Tibial nerve (tissue), 4 donors: ENCODE measurements around the gene STARD13. TPM values are rescaled to one million over a fixed set of nuclear protein-coding genes. Genes with fewer than 3 reads are reported as not detected.

Experiments
- DNase-seq, 2 donors: peaks; one replicate each; pipeline ENCODE4 v3.0.0-alpha.2; 2019; ENCODE audit warnings: low spot score in 2 of 2
- H3K27ac ChIP-seq, 4 donors: fragments of 200-600 bp; sonication (generic) in 3 of 4; one replicate each; pipeline ENCODE4 v1.5.1; 2017 to 2019; ENCODE audit warnings: mild to moderate bottlenecking in 1 of 4
- H3K27me3 ChIP-seq, 2 donors: fragments of 200-600 bp; sonication (generic) in 1 of 2; one replicate each; pipeline versions ENCODE4 v1.5.1 to v1.6.0; 2017 to 2019
- H3K36me3 ChIP-seq, 3 donors: fragments of 200-600 bp; sonication (generic); one replicate each; pipeline ENCODE4 v1.5.1; 2018 to 2019
- H3K4me1 ChIP-seq, 4 donors: fragments of 200-600 bp; sonication (generic) in 3 of 4; one replicate each; pipeline ENCODE4 v1.5.1; 2017 to 2019
- H3K4me3 ChIP-seq, 4 donors: fragments of 200-600 bp; sonication (generic) in 3 of 4; one replicate each; pipeline ENCODE4 v1.5.1; 2017 to 2019; ENCODE audit warnings: mild to moderate bottlenecking in 1 of 4, moderate library complexity in 1 of 4
- H3K9me3 ChIP-seq, 4 donors: fragments of 200-600 bp; sonication (generic) in 3 of 4; one replicate each; pipeline ENCODE4 v1.5.1; 2017 to 2019
- EP300 ChIP-seq, 2 donors: sonication (generic); formaldehyde crosslinking; IDR thresholded peaks; one replicate each; pipeline ENCODE4 v1.6.1; 2017; ENCODE audit warnings: antibody characterized with exemption in 2 of 2, mild to moderate bottlenecking in 1 of 2
- POLR2A ChIP-seq, 2 donors: fragments of 450-650 bp; IDR thresholded peaks; one replicate each; pipeline ENCODE4 v1.6.1; 2017; ENCODE audit warnings: antibody characterized with exemption in 2 of 2, mild to moderate bottlenecking in 2 of 2, moderate library complexity in 2 of 2
- WGBS, 2 donors: methylation state at CpG; one replicate each; pipeline ENCODE4 v1.1.5; 2018; 5-methylcytosine and 5-hydroxymethylcytosine counted together
- total RNA-seq, 4 donors: library from RNA; depleted of rRNA; stranded (reverse); fragments of >200 nt; gene quantifications; one replicate each; pipeline ENCODE4 v1.1.0, GENCODE V29; 2016
- TF ChIP-seq, protein P1 (sequence below), 5 experiments: fragments of 200-600 bp in 3 of 5; fragments of 450-650 bp in 2 of 5; sonication (generic) in 3 of 5; IDR thresholded peaks; one replicate each; pipeline ENCODE4 v1.5.1; 2016 to 2019; ENCODE audit warnings: antibody characterized with exemption in 5 of 5, mild to moderate bottlenecking in 3 of 5, moderate library complexity in 2 of 5

STARD13 gene
- total RNA-seq, 4 donors from 2014 or later, result 52.7 to 125 (median 80.0) TPM

DNA sequence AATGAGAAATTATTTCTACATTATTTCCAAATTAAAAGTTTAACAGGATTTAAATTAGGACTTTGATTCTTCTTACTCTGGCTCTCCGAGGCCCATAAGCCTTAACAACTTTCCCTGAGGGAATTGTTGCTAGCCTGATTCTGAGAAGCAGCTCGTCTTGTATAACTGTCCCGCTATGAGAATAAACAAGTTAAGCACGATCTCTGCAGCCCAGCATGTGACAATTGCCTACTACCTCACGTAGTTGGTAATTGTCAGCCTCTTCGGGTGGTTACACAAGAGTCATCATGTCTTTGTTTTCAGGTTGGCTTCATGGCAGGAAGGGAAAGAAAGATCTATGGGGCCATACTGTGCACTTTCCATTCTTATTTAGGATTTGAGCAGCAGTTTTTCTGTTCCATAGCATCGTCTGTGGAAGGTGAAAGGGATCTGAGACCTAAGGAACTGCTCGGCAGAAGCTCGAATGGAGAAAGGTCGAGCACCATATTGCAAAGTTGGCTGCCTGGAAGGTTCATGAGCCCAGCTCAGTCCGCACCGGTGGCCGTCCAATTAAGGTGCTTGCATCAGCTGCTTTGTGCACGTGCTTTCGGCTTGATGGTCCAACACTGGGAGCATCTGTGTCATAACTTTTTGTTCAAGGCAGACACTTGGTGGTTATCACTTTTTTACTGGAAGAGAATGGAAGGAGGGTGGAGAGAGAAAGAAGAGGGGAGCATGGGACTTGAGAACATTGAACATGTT lies 1.8 kb upstream of the STARD13 start:
- Histone ChIP-seq H3K4me3 (no peak overlapping the region), H3K27ac (peak overlapping the region; percentile 91 to 97 (median 96)), H3K4me1 (peaks cover 0 to 66% (median 18%) of the 10 kb centered on the region in 4 donors), H3K36me3 (no peaks in the 10 kb centered on the region), H3K27me3 (no peaks in the 10 kb centered on the region), H3K9me3 (no peaks in the 10 kb centered on the region)
- TF ChIP-seq POLR2A (IDR thresholded peaks at IDR 0.05), result no peak
- TF ChIP-seq, protein P1, sequence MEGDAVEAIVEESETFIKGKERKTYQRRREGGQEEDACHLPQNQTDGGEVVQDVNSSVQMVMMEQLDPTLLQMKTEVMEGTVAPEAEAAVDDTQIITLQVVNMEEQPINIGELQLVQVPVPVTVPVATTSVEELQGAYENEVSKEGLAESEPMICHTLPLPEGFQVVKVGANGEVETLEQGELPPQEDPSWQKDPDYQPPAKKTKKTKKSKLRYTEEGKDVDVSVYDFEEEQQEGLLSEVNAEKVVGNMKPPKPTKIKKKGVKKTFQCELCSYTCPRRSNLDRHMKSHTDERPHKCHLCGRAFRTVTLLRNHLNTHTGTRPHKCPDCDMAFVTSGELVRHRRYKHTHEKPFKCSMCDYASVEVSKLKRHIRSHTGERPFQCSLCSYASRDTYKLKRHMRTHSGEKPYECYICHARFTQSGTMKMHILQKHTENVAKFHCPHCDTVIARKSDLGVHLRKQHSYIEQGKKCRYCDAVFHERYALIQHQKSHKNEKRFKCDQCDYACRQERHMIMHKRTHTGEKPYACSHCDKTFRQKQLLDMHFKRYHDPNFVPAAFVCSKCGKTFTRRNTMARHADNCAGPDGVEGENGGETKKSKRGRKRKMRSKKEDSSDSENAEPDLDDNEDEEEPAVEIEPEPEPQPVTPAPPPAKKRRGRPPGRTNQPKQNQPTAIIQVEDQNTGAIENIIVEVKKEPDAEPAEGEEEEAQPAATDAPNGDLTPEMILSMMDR (IDR thresholded peaks at IDR 0.05), result no peak
- peak in 1 of 2 donors; percentile 69 for TF ChIP-seq EP300 (IDR thresholded peaks at IDR 0.05)
- 61 to 63% methylated on average over 15 of the region's 15 CpGs for WGBS, 2 donors
- DNase-seq, result no peak

DNA sequence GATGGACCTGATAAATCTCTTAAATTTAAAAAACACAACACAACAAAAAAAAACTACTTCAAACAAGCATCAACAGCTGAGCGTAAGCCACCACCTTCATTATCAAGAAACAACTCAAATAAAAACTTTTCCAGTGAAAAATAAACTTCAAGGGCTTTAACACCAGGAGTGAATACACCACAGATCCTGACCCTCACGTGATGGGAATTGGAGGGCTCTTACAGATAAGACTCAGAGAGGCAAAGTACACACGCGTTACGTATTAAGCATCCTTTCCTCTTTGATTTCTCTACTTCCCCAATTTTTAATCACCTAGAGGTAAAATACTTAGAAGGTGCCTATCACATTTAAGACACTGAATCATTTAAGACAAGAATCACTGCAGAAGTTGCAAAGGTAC lies 573 bp upstream of the STARD13 start:
- peak in 1 of 2 donors; percentile 28 for DNase-seq
- TF ChIP-seq EP300 (IDR thresholded peaks at IDR 0.05) (no peak), POLR2A (IDR thresholded peaks at IDR 0.05) (no peak)
- TF ChIP-seq, protein P1 (IDR thresholded peaks at IDR 0.05), result no peak
- 7 to 12% methylated on average over 5 of the region's 5 CpGs for WGBS, 2 donors
- H3K9me3 ChIP-seq, result no peaks in the 10 kb centered on the region
- peaks cover 0 to 57% (median 19%) of the 10 kb centered on the region in 4 donors for H3K4me1 ChIP-seq
- H3K36me3 ChIP-seq, result no peaks in the 10 kb centered on the region
- no peaks in the 10 kb centered on the region for H3K27me3 ChIP-seq
- H3K4me3 ChIP-seq, result peak overlapping the region; percentile 56 to 86 (median 67)
- H3K27ac ChIP-seq, result peak overlapping the region; percentile 91 to 97 (median 96)

DNA sequence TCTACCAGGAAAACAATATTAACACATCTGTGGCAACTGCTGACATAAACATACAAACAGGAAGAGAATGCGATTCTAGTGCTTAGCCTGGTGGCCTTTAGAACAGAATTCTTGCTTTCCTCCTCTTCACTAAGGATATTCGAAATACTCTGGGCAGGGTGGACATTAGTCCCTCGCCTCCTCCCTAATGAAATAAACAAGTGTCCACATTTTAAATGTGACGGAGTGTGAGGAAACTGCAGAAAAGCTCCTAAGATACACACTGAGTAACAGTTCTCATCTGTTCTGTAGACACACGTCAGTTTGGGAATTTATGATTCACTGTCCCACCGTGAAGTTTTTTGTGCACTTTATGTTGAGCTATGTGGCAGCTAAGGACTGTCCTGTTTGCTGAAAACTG lies 639 bp downstream of the STARD13 start:
- H3K4me3 ChIP-seq, result peak overlapping the region; percentile 56 to 86 (median 67)
- WGBS, 2 donors, result 1 to 6% methylated on average over 6 of the region's 6 CpGs
- H3K4me1 ChIP-seq, result peaks cover 0 to 57% (median 17%) of the 10 kb centered on the region in 4 donors
- no peaks in the 10 kb centered on the region for H3K36me3 ChIP-seq
- H3K27me3 ChIP-seq, result no peaks in the 10 kb centered on the region
- TF ChIP-seq, protein P1 (IDR thresholded peaks at IDR 0.05), result no peak
- no peak for TF ChIP-seq POLR2A (IDR thresholded peaks at IDR 0.05)
- no peak for TF ChIP-seq EP300 (IDR thresholded peaks at IDR 0.05)
- no peak for DNase-seq
- no peaks in the 10 kb centered on the region for H3K9me3 ChIP-seq
- H3K27ac ChIP-seq, result peak overlapping the region; percentile 91 to 97 (median 96)

DNA sequence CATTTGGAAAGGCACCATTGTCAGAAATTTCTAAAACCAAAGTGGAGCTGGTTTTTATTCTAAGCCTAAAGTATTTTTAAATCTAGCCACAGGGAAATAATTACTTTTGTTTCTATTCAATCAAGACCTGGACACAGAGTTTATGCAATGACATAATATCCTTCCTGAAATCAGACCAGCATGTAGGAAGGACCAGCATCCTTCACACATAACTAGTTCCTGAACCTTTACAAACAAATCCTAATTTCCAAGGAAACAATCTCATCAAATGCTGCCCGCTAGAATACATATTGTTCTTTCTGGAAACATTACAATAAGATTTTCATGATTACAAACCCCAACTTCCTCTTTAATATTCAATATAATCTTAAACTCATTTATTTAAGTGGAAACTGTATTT lies 1.5 kb downstream of the STARD13 start:
- no peaks in the 10 kb centered on the region for H3K9me3 ChIP-seq
- WGBS, 2 donors, result 16 to 18% methylated on average over 1 of the region's 1 CpG
- no peak for DNase-seq
- peaks cover 0 to 61% (median 21%) of the 10 kb centered on the region in 4 donors for H3K4me1 ChIP-seq
- peak in 1 of 2 donors; percentile 27 for TF ChIP-seq EP300 (IDR thresholded peaks at IDR 0.05)
- TF ChIP-seq POLR2A (IDR thresholded peaks at IDR 0.05), result no peak
- H3K36me3 ChIP-seq, result no peaks in the 10 kb centered on the region
- peak overlapping the region; percentile 91 to 97 (median 96) for H3K27ac ChIP-seq
- H3K4me3 ChIP-seq, result peak overlapping the region; percentile 56 to 86 (median 67)
- no peaks in the 10 kb centered on the region for H3K27me3 ChIP-seq

DNA sequence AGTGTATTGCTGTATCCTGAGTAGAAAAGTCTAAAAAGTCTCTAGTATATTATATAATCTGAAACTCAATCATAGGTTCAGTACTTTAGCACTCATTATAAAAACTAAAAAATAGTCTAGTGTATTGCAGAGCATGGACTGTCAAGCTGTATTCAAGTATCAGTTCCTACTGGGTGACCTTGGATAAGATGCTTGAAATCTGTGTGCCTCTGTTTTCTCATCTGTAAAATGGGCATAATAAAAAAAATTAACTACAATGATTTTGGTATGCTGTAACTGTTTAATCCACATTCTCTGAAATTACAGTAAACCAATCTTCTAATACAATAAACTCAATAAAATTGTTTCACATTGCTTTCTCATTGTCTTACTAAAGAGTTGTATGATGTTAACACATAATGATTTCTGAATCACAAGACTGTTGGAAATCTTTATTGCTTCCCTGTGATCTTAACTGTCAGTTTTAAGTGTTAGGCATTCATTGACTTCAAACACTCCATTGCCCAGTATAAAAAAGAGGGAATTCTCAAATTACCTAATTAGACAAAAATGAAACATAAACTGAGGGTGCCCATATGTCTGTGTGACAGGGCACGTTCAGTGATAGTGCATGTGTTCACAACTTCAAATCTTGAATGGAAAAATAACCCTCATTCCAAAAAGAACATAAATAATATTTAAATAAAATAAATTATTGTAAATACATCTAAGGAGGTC lies 2.2 kb downstream of the STARD13 start:
- H3K27ac ChIP-seq, result peak overlapping the region; percentile 91 to 97 (median 96)
- H3K4me3 ChIP-seq, result peak overlapping the region; percentile 56 to 86 (median 67)
- no peaks in the 10 kb centered on the region for H3K27me3 ChIP-seq
- TF ChIP-seq, protein P1 (IDR thresholded peaks at IDR 0.05), result no peak
- TF ChIP-seq POLR2A (IDR thresholded peaks at IDR 0.05), result no peak
- TF ChIP-seq EP300 (IDR thresholded peaks at IDR 0.05), result peak in 1 of 2 donors; percentile 77
- no peak for DNase-seq
- no peaks in the 10 kb centered on the region for H3K36me3 ChIP-seq
- peaks cover 0 to 67% (median 23%) of the 10 kb centered on the region in 4 donors for H3K4me1 ChIP-seq
- 12 to 25% methylated on average over 1 of the region's 1 CpG for WGBS, 2 donors
- no peaks in the 10 kb centered on the region for H3K9me3 ChIP-seq
